ENCODE results near the gene TPM1. TPM values are rescaled to one million over a fixed set of nuclear protein-coding genes. Genes with fewer than 3 reads are reported as not detected.
A peak's percentile ranks its signal among the peaks of the same experiment; 100 is the strongest.

TPM1 gene
- total and polyA plus RNA-seq, 5 donors = 6,360 to 10,076 (median 7,709) TPM

DNA sequence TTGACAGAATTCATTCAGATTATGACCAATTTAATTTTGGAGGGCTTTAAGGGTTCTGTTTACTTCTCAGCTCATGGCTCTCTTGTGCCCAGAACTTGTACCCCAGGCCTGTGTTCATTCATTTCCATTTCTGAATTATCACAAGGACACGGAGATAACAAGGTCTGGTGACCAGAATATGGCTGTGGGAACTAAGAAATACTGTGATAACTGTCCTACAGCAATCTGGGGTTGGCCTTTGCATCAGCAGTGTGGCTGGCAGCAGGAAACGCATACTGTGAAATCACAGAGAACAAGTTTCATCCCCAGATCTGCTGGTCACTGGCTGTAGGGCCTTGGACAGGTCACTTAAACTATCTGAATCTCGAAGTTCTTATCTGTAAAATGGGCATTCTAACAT, 41.8 kb upstream of the TPM1 start:
- peaks cover 2% of the 10 kb centered on the region for H3K4me1 ChIP-seq (ENCODE audit: control insufficient read depth, insufficient read depth, low read length)
- DNase-seq = peak in 1 of 3 donors; percentile 63
- peak overlapping the region; percentile 46 for H3K27ac ChIP-seq (ENCODE audit: low read length)
- H3K4me3 ChIP-seq (ENCODE audit: low read length) = no peak overlapping the region
- peak; percentile 66 to 84 for ATAC-seq
- WGBS = 35% methylated on average over 3 of the region's 3 CpGs
- no peaks in the 10 kb centered on the region for H3K9me3 ChIP-seq (ENCODE audit: control insufficient read depth, low read length)
- intact Hi-C loops (cut with DNase I) = no loop called here
- no peaks in the 10 kb centered on the region for H3K27me3 ChIP-seq (ENCODE audit: control insufficient read depth, insufficient read depth)

DNA sequence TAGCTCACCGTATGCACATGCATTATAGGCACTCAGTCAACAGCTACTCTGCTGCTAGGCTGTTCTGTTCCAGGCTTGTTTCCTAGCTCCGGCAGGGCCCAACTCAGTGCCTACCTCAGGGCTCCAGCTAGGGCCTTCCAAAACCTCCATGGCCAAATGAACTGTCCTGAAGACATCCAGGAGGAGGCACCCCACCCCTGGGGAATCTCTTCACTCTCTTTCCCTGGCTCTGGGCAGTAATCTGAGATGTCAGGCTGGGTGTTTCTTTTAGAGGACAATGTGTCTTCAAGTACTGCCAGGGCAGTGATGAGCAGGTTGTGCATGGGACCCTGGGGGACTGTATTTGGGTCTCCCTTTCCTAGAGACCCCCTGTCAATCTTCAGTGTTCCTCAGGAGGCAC, 38.3 kb upstream of the TPM1 start:
- DNase-seq = no peak
- no peak for ATAC-seq
- Histone ChIP-seq H3K27me3 (ENCODE audit: control insufficient read depth, insufficient read depth) (no peaks in the 10 kb centered on the region), H3K4me3 (ENCODE audit: low read length) (no peak overlapping the region), H3K4me1 (ENCODE audit: control insufficient read depth, insufficient read depth, low read length) (no peaks in the 10 kb centered on the region), H3K9me3 (ENCODE audit: control insufficient read depth, low read length) (no peaks in the 10 kb centered on the region), H3K27ac (ENCODE audit: low read length) (no peak overlapping the region)
- intact Hi-C loops (cut with DNase I) = no loop called here
- 91% methylated on average over 2 of the region's 2 CpGs for WGBS

DNA sequence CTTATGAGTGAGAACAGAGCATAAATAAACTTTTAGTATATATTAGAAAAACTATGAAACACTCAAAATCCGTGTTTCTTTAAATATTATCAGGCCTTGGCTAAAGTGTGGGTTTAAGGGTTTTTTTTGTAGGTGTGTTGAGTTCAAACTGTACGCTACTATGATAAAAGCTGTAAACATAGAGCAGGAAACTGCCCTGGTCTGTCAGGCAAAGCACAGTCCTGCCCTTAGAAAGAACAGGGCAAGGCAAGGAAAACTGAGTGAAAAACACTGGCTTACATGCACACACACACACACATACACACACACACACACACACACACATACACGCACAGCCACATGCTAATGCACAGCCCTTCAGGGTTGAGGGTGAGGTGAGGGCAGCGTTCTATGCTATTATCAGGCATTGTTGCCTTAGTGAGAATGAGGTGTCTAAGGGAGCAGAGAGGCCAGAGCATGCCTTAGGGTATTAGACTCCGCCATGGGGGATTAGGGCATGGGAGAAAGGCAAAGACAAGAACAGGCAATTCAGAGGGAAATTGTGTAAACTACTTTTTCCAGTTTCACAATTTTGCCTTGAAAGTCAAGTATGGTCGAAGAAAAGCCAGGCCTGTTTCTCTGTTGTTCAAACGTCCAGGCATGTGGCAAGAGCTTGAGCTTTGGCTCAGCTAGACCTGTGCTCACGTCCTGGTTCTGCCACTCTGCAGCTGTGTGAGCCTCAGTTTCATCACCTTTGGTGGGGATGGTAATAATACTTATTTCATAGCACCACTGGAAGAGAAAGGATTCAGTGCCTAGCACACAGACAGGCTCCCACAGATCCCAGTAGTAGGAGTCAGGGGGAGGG, 36.3 kb upstream of the TPM1 start:
- DNase-seq (no peak), ATAC-seq (peak; percentile 46 to 55)
- no peaks in the 10 kb centered on the region for H3K27me3 ChIP-seq (ENCODE audit: control insufficient read depth, insufficient read depth)
- H3K9me3 ChIP-seq (ENCODE audit: control insufficient read depth, low read length) = no peaks in the 10 kb centered on the region
- H3K4me1 ChIP-seq (ENCODE audit: control insufficient read depth, insufficient read depth, low read length) = no peaks in the 10 kb centered on the region
- whole genome bisulfite sequencing = 71% methylated on average over 8 of the region's 8 CpGs
- no peak overlapping the region for H3K27ac ChIP-seq (ENCODE audit: low read length)
- H3K4me3 ChIP-seq (ENCODE audit: low read length) = no peak overlapping the region
- intact Hi-C loops (cut with DNase I) = no loop called here

DNA sequence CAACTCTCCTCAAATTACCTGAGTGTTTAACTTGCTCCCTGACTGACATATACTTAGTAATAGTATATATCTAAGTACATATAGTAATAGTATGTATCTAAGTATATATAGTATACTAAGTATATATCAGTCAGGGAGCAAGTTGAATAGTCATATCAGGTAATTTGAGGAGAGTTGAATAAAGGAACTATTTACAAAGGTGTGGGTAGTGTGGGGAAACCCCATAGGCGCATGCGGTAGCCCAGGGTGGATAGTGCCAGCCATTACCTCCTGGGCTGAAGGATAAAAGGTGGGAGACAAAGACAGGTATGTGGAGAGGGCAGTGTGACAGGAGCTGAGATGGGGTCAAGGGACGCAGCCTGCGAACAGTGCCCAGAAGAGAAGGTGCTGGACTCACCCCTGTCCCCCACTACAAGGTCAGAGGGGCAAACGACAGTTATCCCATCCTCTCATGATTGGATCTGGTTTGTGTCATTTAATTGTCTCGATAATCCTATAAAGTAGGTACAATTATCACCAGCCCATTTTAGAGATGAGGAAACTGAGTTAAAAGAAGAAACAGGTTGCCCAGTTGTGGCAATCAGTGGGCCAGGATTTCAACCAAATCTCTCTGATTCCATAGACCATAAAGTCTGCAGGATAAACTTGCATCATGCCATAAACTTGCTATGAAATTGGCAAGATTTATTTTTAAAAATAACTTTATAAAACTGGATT, 34.1 kb upstream of the TPM1 start:
- Histone ChIP-seq H3K27ac (ENCODE audit: low read length) (no peak overlapping the region), H3K4me1 (ENCODE audit: control insufficient read depth, insufficient read depth, low read length) (no peaks in the 10 kb centered on the region), H3K9me3 (ENCODE audit: control insufficient read depth, low read length) (no peaks in the 10 kb centered on the region), H3K27me3 (ENCODE audit: control insufficient read depth, insufficient read depth) (no peaks in the 10 kb centered on the region), H3K4me3 (ENCODE audit: low read length) (no peak overlapping the region)
- intact Hi-C loops (cut with DNase I) = no loop called here
- 95% methylated on average over 6 of the region's 6 CpGs for WGBS
- DNase-seq = no peak
- ATAC-seq = no peak

DNA sequence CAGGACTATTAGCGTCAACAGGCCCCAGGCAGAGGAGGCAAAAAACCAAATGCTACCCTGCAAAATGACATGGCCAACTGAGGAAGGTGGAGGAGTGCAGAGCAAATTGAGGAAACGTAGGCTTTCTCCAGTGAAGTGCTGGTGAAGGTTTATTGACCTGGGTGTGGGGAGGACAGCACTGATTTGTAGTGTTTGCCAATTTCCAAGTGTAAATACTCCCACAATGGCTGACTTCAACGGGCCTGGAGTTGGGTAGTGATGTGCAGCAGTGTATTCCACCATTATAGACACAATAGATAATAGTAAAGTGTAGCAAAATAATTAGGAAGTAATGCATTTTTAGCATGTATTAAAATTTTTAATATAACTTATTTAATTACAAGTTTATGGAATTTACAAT, 32.2 kb upstream of the TPM1 start:
- intact Hi-C loops (cut with DNase I) = no loop called here
- Histone ChIP-seq H3K27me3 (ENCODE audit: control insufficient read depth, insufficient read depth) (no peaks in the 10 kb centered on the region), H3K27ac (ENCODE audit: low read length) (no peak overlapping the region), H3K9me3 (ENCODE audit: control insufficient read depth, low read length) (no peaks in the 10 kb centered on the region), H3K4me3 (ENCODE audit: low read length) (no peak overlapping the region), H3K4me1 (ENCODE audit: control insufficient read depth, insufficient read depth, low read length) (peaks cover 5% of the 10 kb centered on the region)
- ATAC-seq = no peak
- 85% methylated on average over 3 of the region's 3 CpGs for WGBS
- DNase-seq = no peak

DNA sequence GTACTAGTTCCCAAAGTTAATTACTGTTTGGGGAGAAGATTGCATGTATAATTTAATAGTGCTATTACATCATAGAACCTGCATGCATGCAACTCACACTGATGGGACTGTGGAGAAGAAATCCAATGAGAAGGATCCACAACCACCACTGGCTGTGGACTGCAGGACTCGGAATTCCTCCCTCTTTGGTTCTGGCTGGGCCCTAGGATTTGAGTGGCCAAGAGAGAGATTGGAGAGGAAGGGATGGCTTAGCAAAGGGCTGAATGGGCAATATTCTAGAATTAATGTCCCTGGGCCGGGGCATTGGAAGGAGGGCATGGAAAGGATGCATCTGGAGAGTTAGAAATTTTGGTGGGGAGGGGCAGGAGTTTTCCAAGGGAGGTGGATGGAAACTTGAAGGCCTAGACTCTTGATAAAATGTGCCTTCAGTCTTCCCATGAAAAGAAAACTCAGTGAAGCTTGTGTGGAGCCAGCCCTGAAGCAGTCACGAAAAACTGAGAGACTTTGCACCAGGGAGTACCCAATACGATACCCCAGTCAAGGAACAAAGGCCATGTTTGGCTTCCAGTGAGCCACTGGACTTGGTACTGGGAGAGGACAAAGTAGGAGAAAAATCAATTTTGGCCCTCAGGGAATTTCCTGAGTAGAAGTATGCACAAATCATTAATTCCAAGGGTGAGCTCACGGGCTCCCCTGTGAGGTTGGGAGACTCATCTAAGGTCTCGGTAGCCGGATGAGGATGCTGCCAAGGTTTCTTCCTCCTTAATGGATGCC, 31.4 kb upstream of the TPM1 start:
- ATAC-seq = no peak
- no peaks in the 10 kb centered on the region for H3K27me3 ChIP-seq (ENCODE audit: control insufficient read depth, insufficient read depth)
- 97% methylated on average over 7 of the region's 7 CpGs for WGBS
- H3K9me3 ChIP-seq (ENCODE audit: control insufficient read depth, low read length) = no peaks in the 10 kb centered on the region
- intact Hi-C loops (cut with DNase I) = no loop called here
- no peak overlapping the region for H3K4me3 ChIP-seq (ENCODE audit: low read length)
- H3K4me1 ChIP-seq (ENCODE audit: control insufficient read depth, insufficient read depth, low read length) = peaks cover 5% of the 10 kb centered on the region
- H3K27ac ChIP-seq (ENCODE audit: low read length) = no peak overlapping the region
- no peak for DNase-seq

DNA sequence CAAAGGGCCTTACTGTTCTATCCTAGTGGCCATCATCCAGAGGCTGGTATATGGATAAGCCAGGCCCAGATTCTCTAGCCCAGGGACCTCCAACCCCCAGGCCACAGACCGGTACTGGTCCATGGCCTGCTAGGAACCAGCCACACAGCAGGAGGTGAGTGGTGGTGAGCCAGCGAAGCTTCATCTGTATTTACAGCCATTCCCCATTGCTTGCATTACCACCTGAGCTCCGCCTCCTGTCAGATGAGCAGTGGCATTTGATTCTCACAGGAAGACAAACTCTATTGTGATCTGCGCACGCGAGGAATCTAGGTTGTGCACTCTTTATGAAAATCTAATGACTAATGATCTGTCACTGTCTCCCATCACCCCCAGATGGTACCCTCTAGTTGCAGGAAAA, 30.1 kb upstream of the TPM1 start:
- intact Hi-C loops (cut with DNase I) = no loop called here
- H3K27me3 ChIP-seq (ENCODE audit: control insufficient read depth, insufficient read depth) = no peaks in the 10 kb centered on the region
- DNase-seq = no peak
- no peak for ATAC-seq
- WGBS = 97% methylated on average over 6 of the region's 6 CpGs
- H3K9me3 ChIP-seq (ENCODE audit: control insufficient read depth, low read length) = no peaks in the 10 kb centered on the region
- H3K27ac ChIP-seq (ENCODE audit: low read length) = no peak overlapping the region
- H3K4me1 ChIP-seq (ENCODE audit: control insufficient read depth, insufficient read depth, low read length) = peaks cover 5% of the 10 kb centered on the region
- H3K4me3 ChIP-seq (ENCODE audit: low read length) = no peak overlapping the region

DNA sequence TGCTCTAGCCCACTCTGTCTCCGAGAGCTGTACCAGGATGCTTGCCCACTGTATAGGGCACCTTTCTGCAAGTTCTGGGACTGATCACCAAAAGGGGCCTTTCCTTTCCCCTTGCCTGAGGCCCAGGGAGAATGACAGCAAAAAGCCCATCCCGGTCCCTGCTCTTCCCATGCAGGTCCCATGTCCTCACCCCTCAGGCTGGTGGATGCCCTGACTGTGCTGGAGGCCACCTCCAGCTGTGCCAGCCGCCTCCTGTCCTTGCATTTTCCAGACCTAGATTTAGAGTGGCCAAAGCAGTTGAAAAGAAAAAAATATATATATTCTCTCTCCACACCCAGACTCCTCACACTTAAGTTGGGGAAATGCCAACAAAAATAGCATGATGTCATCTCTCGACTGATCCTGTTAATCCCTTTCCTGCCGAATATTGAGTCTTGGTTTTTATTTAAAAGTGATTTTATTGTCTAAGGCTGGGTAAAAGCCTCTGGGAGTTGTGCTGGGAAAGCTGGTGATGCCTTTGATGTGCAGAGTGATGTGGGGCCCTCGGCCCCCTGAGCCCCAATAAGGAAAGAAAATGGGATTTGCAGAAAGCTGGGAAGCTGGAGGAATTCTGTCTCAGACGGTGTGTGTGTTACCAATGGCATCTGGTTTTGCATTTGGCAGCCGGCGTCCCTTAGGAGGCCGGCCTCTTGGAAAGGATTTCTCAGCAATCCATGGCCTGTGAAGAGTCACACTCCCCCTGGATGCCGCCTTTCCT, 29.3 kb upstream of the TPM1 start:
- no peak overlapping the region for H3K4me3 ChIP-seq (ENCODE audit: low read length)
- ATAC-seq = peak; percentile 43 to 45
- intact Hi-C loops (cut with DNase I) = no loop called here
- 43% methylated on average over 11 of the region's 11 CpGs for WGBS
- no peaks in the 10 kb centered on the region for H3K9me3 ChIP-seq (ENCODE audit: control insufficient read depth, low read length)
- peak; percentile 35 to 73 (median 64) for DNase-seq
- peaks cover 5% of the 10 kb centered on the region for H3K4me1 ChIP-seq (ENCODE audit: control insufficient read depth, insufficient read depth, low read length)
- H3K27me3 ChIP-seq (ENCODE audit: control insufficient read depth, insufficient read depth) = no peaks in the 10 kb centered on the region
- no peak overlapping the region for H3K27ac ChIP-seq (ENCODE audit: low read length)

DNA sequence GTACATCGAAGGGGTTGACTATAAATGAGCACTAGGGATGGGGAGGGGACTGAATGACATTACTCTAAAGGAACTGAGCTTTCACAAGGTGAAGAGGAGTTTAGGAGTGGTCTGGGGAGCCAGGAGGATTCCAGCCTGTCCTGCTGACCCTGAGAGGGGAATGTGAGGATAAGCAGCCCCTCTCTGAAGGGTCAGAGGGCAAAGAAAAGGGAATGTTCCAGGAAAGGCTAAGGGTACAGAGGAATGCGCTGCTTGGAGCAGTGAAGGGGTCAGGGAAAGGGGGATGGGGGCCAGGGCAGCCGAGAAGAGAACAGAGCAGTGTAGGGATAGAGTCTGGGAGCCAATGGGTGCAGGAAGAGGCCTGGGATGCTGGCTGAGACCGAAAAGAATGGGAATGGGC, 28.0 kb upstream of the TPM1 start:
- H3K4me3 ChIP-seq (ENCODE audit: low read length) = no peak overlapping the region

DNA sequence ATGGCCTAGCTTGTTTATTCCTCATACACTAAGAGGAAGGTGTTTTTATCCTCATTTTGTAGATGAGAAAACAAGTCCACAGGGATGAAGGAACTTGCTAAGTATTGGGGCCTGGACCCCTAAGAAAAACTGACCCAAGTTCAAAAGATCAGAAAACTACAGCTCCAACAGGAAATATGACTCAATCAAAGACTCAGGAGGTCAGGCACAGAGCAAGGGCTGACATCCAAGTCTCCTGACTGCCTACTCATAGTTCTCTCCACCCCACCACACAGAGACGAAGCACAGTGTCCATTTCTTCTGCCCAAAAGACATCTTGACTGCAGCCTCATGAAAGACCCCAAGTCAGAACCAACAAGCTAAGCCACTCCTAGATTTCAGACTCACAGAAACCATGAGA, 26.9 kb upstream of the TPM1 start:
- Histone ChIP-seq H3K9me3 (ENCODE audit: control insufficient read depth, low read length) (no peaks in the 10 kb centered on the region), H3K27ac (ENCODE audit: low read length) (no peak overlapping the region), H3K4me3 (ENCODE audit: low read length) (no peak overlapping the region), H3K27me3 (ENCODE audit: control insufficient read depth, insufficient read depth) (no peaks in the 10 kb centered on the region), H3K4me1 (ENCODE audit: control insufficient read depth, insufficient read depth, low read length) (peaks cover 5% of the 10 kb centered on the region)
- ATAC-seq = peak; percentile 49 to 81
- DNase-seq = peak in 2 of 3 donors; percentile 42 to 62
- intact Hi-C loops (cut with DNase I) = no loop called here
- 24% methylated on average over 1 of the region's 1 CpG for WGBS

More for the DNA sequence above, 28.0 kb upstream of the TPM1 start:
- Histone ChIP-seq H3K9me3 (ENCODE audit: control insufficient read depth, low read length) (no peaks in the 10 kb centered on the region), H3K4me1 (ENCODE audit: control insufficient read depth, insufficient read depth, low read length) (peaks cover 5% of the 10 kb centered on the region), H3K27me3 (ENCODE audit: control insufficient read depth, insufficient read depth) (no peaks in the 10 kb centered on the region), H3K27ac (ENCODE audit: low read length) (no peak overlapping the region)
- intact Hi-C loops (cut with DNase I) = no loop called here
- ATAC-seq (no peak), DNase-seq (no peak)
- 84% methylated on average over 4 of the region's 4 CpGs for WGBS

Data from right cardiac atrium (tissue), 5 donors.